H1 (cell line): ENCODE results near the gene EMD. TPM values are rescaled to one million over a fixed set of nuclear protein-coding genes. Genes with fewer than 3 reads are reported as not detected.
A peak's percentile ranks its signal among the peaks of the same experiment; 100 is the strongest.

Experiments
- CTCF ChIA-PET: fragments of 300-600 bp; sonication (Branson Sonifier 250); formaldehyde crosslinking; loops from one replicate; lab custom pipeline; 2021; ENCODE audit not compliant: partially characterized antibody; lab: Charles Lee
- POLR2A ChIA-PET: fragments of 300-600 bp; sonication (Branson Sonifier 250); formaldehyde crosslinking; loops from one replicate; lab custom pipeline; 2021; ENCODE audit warnings: inconsistent platforms; ENCODE audit not compliant: partially characterized antibody; lab: Charles Lee
- DNase-seq, 2 experiments: peaks; one replicate each; pipeline versions ENCODE4 v3.0.0 to v3.0.0-alpha.2; 2010 to 2022; ENCODE audit warnings: low spot score in 2 of 2, low read depth in 1 of 2, mixed read lengths in 1 of 2
- FAIRE-seq: peaks from 2 replicates; lab custom pipeline; 2011; peaks lifted over from hg19 to GRCh38; lab: Jason Lieb, UNC
- H2AFZ ChIP-seq: 2 replicates; pipeline ENCODE4 v1.8.1; 2012; ENCODE audit warnings: low read length, inconsistent platforms
- H2AK5ac ChIP-seq: 2 replicates; pipeline ENCODE4 v1.6.1; 2013; ENCODE audit warnings: low read depth, low read length
- H2BK120ac ChIP-seq: replicated peaks from 2 replicates; pipeline ENCODE3; 2013; ENCODE audit warnings: low read depth, low read length, inconsistent platforms
- H2BK12ac ChIP-seq: 2 replicates; pipeline ENCODE4 v1.6.1; 2013; ENCODE audit warnings: low read depth, low read length
- H2BK15ac ChIP-seq: 2 replicates; pipeline ENCODE4 v1.6.1; 2013; ENCODE audit warnings: low read length
- H2BK20ac ChIP-seq: 2 replicates; pipeline ENCODE4 v1.6.1; 2013; ENCODE audit warnings: low read length
- H2BK5ac ChIP-seq: 2 replicates; pipeline ENCODE4 v1.6.1; 2013; ENCODE audit warnings: low read depth, low read length
- H3K14ac ChIP-seq: 2 replicates; pipeline ENCODE4 v1.6.1; 2013; ENCODE audit warnings: inconsistent platforms; ENCODE audit not compliant: insufficient read length
- H3K18ac ChIP-seq: 2 replicates; pipeline ENCODE4 v1.6.1; 2013; ENCODE audit warnings: low read length; ENCODE audit errors: extremely low read depth
- H3K23ac ChIP-seq: 2 replicates; pipeline ENCODE4 v1.6.1; 2013; ENCODE audit warnings: inconsistent platforms; ENCODE audit not compliant: insufficient read length
- H3K23me2 ChIP-seq: 2 replicates; pipeline ENCODE4 v1.6.1; 2013; ENCODE audit warnings: low read depth, low read length
- H3K27ac ChIP-seq: 2 replicates; pipeline ENCODE4 v1.6.1; 2011; ENCODE audit warnings: low read depth, low read length, inconsistent platforms
- H3K27me3 ChIP-seq, 4 experiments: replicated peaks in 1 of 4; 1 replicate in 1 of 4; 2 replicates in 3 of 4; pipeline versions ENCODE4 v1.6.1 to v1.8.1; 2011 to 2013; ENCODE audit warnings: low read length in 3 of 4, mild to moderate bottlenecking in 3 of 4, inconsistent platforms in 2 of 4, mixed read lengths in 2 of 4, moderate library complexity in 1 of 4; ENCODE audit not compliant: control insufficient read depth in 3 of 4, insufficient read depth in 3 of 4; ENCODE audit errors: extremely low read depth in 1 of 4
- H3K36me3 ChIP-seq, 4 experiments: 2 replicates each; pipeline versions ENCODE4 v1.6.1 to v1.8.1; 2011 to 2013; ENCODE audit warnings: mild to moderate bottlenecking in 4 of 4, low read length in 3 of 4, moderate library complexity in 2 of 4, control low read depth in 1 of 4, inconsistent platforms in 1 of 4; ENCODE audit not compliant: insufficient read depth in 4 of 4, control insufficient read depth in 2 of 4
- H3K4ac ChIP-seq: replicated peaks from 2 replicates; pipeline ENCODE3; 2013; ENCODE audit warnings: low read length, low read depth, mixed read lengths, inconsistent platforms; ENCODE audit not compliant: insufficient read length
- H3K4me1 ChIP-seq, 4 experiments: replicated peaks in 1 of 4; 1 replicate in 1 of 4; 2 replicates in 3 of 4; pipeline versions ENCODE4 v1.6.1 to v1.8.1; 2011 to 2013; ENCODE audit warnings: low read length in 3 of 4, inconsistent platforms in 2 of 4, mixed read lengths in 1 of 4; ENCODE audit not compliant: insufficient read depth in 4 of 4, control insufficient read depth in 3 of 4
- H3K4me2 ChIP-seq, 2 experiments: 2 replicates each; pipeline versions ENCODE4 v1.6.1 to v1.8.1; 2011 to 2013; ENCODE audit warnings: low read depth in 2 of 2, low read length in 2 of 2, control low read depth in 1 of 2, inconsistent platforms in 1 of 2, mild to moderate bottlenecking in 1 of 2; ENCODE audit not compliant: insufficient read depth in 1 of 2
- H3K4me3 ChIP-seq, 4 experiments: fragments of 200-600, 300-600 bp in 1 of 4; sonication (generic), shearing (Covaris generic), sonication (Bioruptor Twin) in 1 of 4; 2 replicates each; pipeline versions ENCODE4 v1.5.1 to v1.8.1; 2011 to 2016; ENCODE audit warnings: low read length in 4 of 4, low read depth in 3 of 4, control low read depth in 2 of 4, inconsistent platforms in 2 of 4, mild to moderate bottlenecking in 2 of 4, mixed read lengths in 1 of 4, moderate library complexity in 1 of 4; ENCODE audit not compliant: insufficient read depth in 2 of 4; ENCODE audit errors: extremely low read depth in 1 of 4
- H3K56ac ChIP-seq: replicated peaks from 2 replicates; pipeline ENCODE3; 2013; ENCODE audit warnings: low read depth, mild to moderate bottlenecking, mixed read lengths, low read length, inconsistent platforms; ENCODE audit not compliant: insufficient read length
- H3K79me1 ChIP-seq: 2 replicates; pipeline ENCODE4 v1.6.1; 2013; ENCODE audit warnings: low read depth, low read length, control low read depth
- H3K79me2 ChIP-seq, 2 experiments: 2 replicates each; pipeline versions ENCODE4 v1.6.1 to v1.8.1; 2012 to 2013; ENCODE audit warnings: low read length in 2 of 2, mild to moderate bottlenecking in 2 of 2, inconsistent platforms in 1 of 2; ENCODE audit not compliant: insufficient read depth in 2 of 2, control insufficient read depth in 1 of 2
- H3K9ac ChIP-seq, 4 experiments: replicated peaks in 1 of 4; 1 replicate in 1 of 4; 2 replicates in 3 of 4; pipeline versions ENCODE4 v1.6.1 to v1.8.1; 2011 to 2013; ENCODE audit warnings: low read depth in 3 of 4, low read length in 3 of 4, control low read depth in 2 of 4, mild to moderate bottlenecking in 2 of 4, moderate library complexity in 2 of 4, inconsistent platforms in 1 of 4; ENCODE audit errors: extremely low read depth in 1 of 4
- H3K9me3 ChIP-seq, 2 experiments: 2 replicates each; pipeline versions ENCODE4 v1.6.1 to v1.8.1; 2012 to 2013; ENCODE audit warnings: mild to moderate bottlenecking in 2 of 2, moderate library complexity in 2 of 2, control low read depth in 1 of 2, inconsistent platforms in 1 of 2, low read depth in 1 of 2, low read length in 1 of 2, mixed read lengths in 1 of 2; ENCODE audit not compliant: insufficient read depth in 2 of 2
- H4K20me1 ChIP-seq, 2 experiments: replicated peaks in 1 of 2; 2 replicates each; pipeline versions ENCODE3 to v1.8.1; 2011 to 2013; ENCODE audit warnings: inconsistent platforms in 2 of 2, low read length in 2 of 2, mild to moderate bottlenecking in 1 of 2; ENCODE audit not compliant: insufficient read depth in 2 of 2, control insufficient read depth in 1 of 2
- H4K5ac ChIP-seq: 2 replicates; pipeline ENCODE4 v1.6.1; 2013; ENCODE audit warnings: low read length, low read depth, mixed read lengths, inconsistent platforms; ENCODE audit not compliant: insufficient read length
- H4K8ac ChIP-seq: 2 replicates; pipeline ENCODE4 v1.8.0; 2013; ENCODE audit warnings: mild to moderate bottlenecking, moderate library complexity, low read length, inconsistent platforms; ENCODE audit not compliant: insufficient read depth; ENCODE audit errors: extremely low read depth
- H4K91ac ChIP-seq: replicated peaks from 2 replicates; pipeline ENCODE3; 2013; ENCODE audit warnings: low read length, mixed read lengths, inconsistent platforms; ENCODE audit not compliant: insufficient read length
- ATF3 ChIP-seq: IDR thresholded peaks from 2 replicates; pipeline ENCODE4 v1.6.1; 2011; ENCODE audit warnings: low read depth, mild to moderate bottlenecking, low read length; ENCODE audit not compliant: insufficient read depth
- POLR2AphosphoS5 ChIP-seq: IDR thresholded peaks from 2 replicates; pipeline ENCODE4 v1.6.1; 2011; ENCODE audit warnings: low read depth, low read length
- SAP30 ChIP-seq: fragments of 300-600 bp; sonication (generic); IDR thresholded peaks from 2 replicates; pipeline ENCODE4 v1.7.1; 2012; ENCODE audit warnings: low read length, moderate library complexity, mild to moderate bottlenecking, inconsistent platforms; ENCODE audit not compliant: insufficient read depth, insufficient replicate concordance
- SP4 ChIP-seq: IDR thresholded peaks from 2 replicates; pipeline ENCODE4 v1.6.1; 2012; ENCODE audit warnings: low read length, inconsistent platforms
- WGBS, 2 experiments: shearing (Covaris generic) in 1 of 2; methylation state at CpG; one replicate each; pipeline versions ENCODE4 v1.1.6 to v1.1.7; 2013 to 2015; ENCODE audit warnings: low lambda C conversion rate in 2 of 2, mixed read lengths in 2 of 2, inconsistent platforms in 1 of 2, low coverage in 1 of 2, missing lambda C conversion rate in 1 of 2; ENCODE audit not compliant: insufficient replicate concordance in 2 of 2, insufficient coverage in 1 of 2, insufficient read length in 1 of 2; ENCODE audit errors: extremely low coverage in 1 of 2, missing lambda C conversion rate in 1 of 2; 5-methylcytosine and 5-hydroxymethylcytosine counted together
- polyA plus RNA-seq, 7 experiments: library from polyadenylated mRNA; depleted of rRNA in 3 of 7; stranded (reverse) in 5 of 7; unstranded in 2 of 7; fragments of >200 nt in 5 of 7; fragments of 200-250 nt in 2 of 7; gene quantifications; 1 replicate in 5 of 7; 2 replicates in 1 of 7; 4 replicates in 1 of 7; pipeline versions ENCODE4 v1.2.1 to v1.2.3, GENCODE V29; 2011 to 2013; ENCODE audit warnings: missing spikeins in 2 of 7, mixed read lengths in 2 of 7
- total RNA-seq: library from RNA; stranded (reverse); fragmentation: NEBNext Ultra II Directional; extraction: Animal tissue kit (Norgen Biotek cat#: 25700); gene quantifications from 2 replicates; pipeline ENCODE4 v1.2.1, GENCODE V29; 2021

Gene EMD
- total and polyA plus RNA-seq, 2 of the 8 experiments (the other 6 are each of a cell fraction or from before 2014, with no cell fraction given), result 45.5 to 109 TPM

GRCh38 chrX:154351183-154352011 lies 27.7 kb upstream of the EMD start:
- H4K5ac ChIP-seq, result no peak overlapping the region
- H2AFZ ChIP-seq, result no peak overlapping the region
- H3K4ac ChIP-seq, result no peak overlapping the region
- H2BK5ac ChIP-seq, result no peak overlapping the region
- peaks cover 31 to 82% (median 67%) of the 10 kb centered on the region in 4 experiments for H3K36me3 ChIP-seq
- H3K9me3 ChIP-seq, result no peaks in the 10 kb centered on the region
- no peaks in the 10 kb centered on the region for H3K4me1 ChIP-seq
- H2BK120ac ChIP-seq, result no peak overlapping the region
- no peak overlapping the region for H2BK15ac ChIP-seq
- POLR2A ChIA-PET, result interaction anchor here (0.6 to 15.6 kb wide), 4 partner anchors 14 to 48 kb away, joined by 3 to 348 read pairs (median 29); partner anchors contain the start of gene RPL10
- H4K8ac ChIP-seq, result no peak overlapping the region; the same call in 1 of the 2 replicates
- TF ChIP-seq SAP30 (no peak), SP4 (no peak), POLR2AphosphoS5 (0 out of 2 replicates have a peak, but pooled peaks have one; percentile 9), ATF3 (no peak)
- CTCF ChIA-PET, result no interaction called here
- H3K23me2 ChIP-seq, result no peaks in the 10 kb centered on the region
- no peak overlapping the region for H3K14ac ChIP-seq
- no peaks in the 10 kb centered on the region for H3K79me2 ChIP-seq
- H3K27ac ChIP-seq, result no peak overlapping the region
- H2BK20ac ChIP-seq, result no peak overlapping the region
- no peak overlapping the region for H3K56ac ChIP-seq
- 95% methylated on average over 21 of the region's 30 CpGs; no CpG with 5 or more reads in 1 of the 2 experiments for WGBS, 2 experiments
- H3K9ac ChIP-seq, result no peak overlapping the region
- no peak overlapping the region for H3K23ac ChIP-seq
- no peak overlapping the region for H3K4me2 ChIP-seq
- no peak overlapping the region for H2AK5ac ChIP-seq
- no peaks in the 10 kb centered on the region for H3K27me3 ChIP-seq
- H4K91ac ChIP-seq, result no peak overlapping the region
- H2BK12ac ChIP-seq, result no peak overlapping the region
- H4K20me1 ChIP-seq, result peaks cover 0 to 25% of the 10 kb centered on the region in 2 experiments
- no peak overlapping the region for H3K18ac ChIP-seq
- no peak overlapping the region for H3K4me3 ChIP-seq
- DNase-seq (no peak), FAIRE-seq (no peak)
- no peaks in the 10 kb centered on the region for H3K79me1 ChIP-seq
